Measurements from ENCODE around the gene PARN. TPM values are rescaled to one million over a fixed set of nuclear protein-coding genes. Genes with fewer than 3 reads are reported as not detected.
A peak's percentile ranks its signal among the peaks of the same experiment; 100 is the strongest.

PARN gene
- total RNA-seq, 1 donor from 2014 or later, result 23.7 TPM

GRCh38 chr16:14495213-14496046, 134.6 kb downstream of the PARN start:
- DNase-seq, result no peak

DNA sequence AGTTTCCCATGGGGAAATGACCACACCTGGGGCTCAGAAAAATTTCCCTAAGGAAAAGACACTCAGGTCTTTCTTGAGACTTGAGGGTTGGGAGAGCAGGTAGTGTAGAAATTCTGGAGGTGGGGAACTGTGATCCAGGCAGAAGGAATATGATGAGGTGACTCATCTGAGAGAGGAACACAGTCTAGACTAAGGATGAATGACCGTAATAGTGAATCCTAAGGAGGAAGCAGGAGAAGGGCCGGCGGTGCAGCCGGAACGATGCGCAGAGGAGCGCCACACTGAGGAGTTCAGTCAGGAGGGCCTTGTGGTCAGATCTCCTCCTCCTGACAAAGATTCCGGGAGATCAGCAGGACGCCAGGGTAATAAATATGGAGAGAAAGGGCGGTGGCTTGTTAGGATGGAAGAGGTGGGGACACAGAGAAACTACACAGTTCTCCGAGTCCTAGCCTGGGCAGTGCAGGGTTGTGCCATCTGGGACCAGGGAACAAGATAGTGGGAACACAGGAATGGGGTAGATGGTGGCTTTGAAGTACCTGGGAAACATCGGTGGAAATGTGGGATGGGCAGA, 135.6 kb downstream of the PARN start:
- no peak for DNase-seq

GRCh38 chr16:14493791-14494190, 136.3 kb downstream of the PARN start:
- no peak for DNase-seq

GRCh38 chr16:14492614-14493013, 137.4 kb downstream of the PARN start:
- no peak for DNase-seq

DNA sequence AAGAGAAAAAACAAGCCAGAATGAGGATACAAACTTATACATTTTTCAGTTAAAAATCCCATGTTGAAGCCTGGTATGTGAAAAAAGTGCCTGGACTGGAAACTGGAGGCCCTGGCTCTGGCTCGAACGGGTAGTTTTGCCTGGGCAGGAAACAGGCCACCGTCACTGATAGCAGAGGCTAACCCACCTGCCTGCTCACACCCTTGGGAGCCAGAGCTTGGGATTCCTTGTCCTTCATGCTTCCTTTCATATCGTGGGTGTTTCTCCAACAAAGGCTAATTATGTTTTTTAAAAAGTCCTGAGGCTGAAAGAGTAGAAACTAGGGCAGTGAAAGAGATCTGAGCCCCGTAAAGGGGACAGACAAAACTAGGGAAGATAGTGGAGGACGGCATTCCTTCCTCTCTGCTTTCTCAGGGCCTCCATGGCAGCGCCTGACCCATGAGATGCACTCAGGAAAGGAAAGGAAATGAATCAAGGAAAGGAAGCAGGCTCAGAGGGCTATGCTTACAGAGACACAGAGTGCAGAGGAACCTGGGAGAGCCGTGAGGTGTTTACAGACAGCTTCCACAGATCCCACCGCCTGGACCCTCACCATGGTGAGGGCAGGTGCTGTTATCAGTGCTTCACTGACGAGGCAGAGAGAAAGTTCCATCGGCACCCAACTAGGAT, 138.1 kb downstream of the PARN start:
- DNase-seq, result peak; percentile 73

DNA sequence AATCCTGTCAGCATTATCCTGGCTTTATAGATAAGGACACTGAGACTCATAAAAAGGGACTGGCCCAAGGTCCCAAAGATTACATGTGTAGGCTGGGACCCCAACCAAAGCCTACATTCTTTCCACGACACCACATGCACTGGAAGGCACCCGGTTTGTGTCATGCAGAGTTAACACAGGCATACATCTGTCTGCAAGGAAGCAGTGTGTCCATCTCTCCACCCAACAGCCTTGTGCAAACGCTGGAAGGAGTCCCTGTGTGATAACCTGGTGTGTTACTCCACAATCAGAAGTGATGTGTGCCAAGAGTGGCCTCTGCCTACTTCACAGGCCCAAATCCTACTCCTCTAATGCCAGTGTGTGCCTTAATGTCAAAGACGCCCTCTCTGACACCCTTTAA, 139.8 kb downstream of the PARN start:
- DNase-seq, result no peak

GRCh38 chr16:14489460-14489859, 140.6 kb downstream of the PARN start:
- peak; percentile 37 for DNase-seq

DNA sequence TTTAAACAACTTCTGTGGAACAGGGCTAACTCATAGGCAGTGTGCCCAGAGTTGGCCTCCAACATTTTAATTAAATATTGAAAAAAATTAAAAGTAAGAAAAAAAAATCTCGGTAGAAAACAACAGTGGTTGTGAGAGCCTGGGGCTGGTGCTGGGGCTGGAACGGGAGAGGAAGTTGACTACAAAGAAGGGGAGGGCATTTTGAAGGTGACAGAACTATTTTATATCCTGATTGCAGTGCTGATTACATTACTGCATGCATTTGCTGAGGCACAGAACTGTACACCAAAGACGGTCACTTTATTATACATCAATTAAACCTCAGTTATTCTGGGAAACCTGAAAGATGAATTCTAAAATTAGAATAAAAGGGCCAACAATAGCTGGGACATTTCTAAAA, 142.5 kb downstream of the PARN start:
- peak; percentile 67 for DNase-seq

DNA sequence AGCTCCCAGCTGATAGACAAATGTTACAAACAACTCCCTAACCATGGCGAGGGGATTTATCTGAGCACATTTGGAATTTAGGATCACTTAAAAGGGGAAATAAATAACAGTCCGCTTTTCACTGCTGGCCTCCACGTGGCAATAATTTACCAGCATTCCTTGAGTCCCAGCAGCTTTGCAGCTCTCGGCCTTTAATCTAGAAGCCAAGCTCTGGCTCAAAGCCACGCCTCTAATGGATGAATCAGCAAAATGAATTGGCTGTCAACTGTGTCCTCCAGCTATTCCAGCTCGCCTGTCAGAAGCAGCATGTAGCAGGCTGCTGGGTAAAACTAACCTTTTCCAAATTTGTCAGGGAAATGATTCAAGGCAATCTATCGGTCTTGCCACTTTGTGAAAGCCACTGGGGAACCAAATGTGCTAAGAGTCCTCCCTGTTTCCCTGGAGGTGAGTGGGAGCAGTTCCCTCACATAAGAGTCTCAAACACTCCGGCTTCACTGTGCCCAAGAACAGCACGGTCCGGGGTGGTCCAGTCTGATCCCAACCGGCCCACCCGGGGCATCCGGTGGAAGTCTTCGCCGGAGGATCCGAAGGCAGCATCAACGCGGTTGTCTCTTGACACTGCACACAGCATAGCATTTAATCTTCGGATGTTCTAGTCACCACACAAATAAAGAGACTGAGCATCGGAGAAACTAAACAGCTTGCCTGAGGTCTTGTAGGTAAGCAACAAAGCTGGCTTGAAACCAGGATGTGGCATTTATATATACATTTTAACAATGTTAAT, 143.3 kb downstream of the PARN start:
- peak; percentile 89 for DNase-seq

GRCh38 chr16:14485811-14486519, 144.1 kb downstream of the PARN start:
- no peak for DNase-seq

GRCh38 chr16:14485121-14485551, 144.9 kb downstream of the PARN start:
- no peak for DNase-seq

GRCh38 chr16:14483819-14484385, 146.2 kb downstream of the PARN start:
- no peak for DNase-seq

DNA sequence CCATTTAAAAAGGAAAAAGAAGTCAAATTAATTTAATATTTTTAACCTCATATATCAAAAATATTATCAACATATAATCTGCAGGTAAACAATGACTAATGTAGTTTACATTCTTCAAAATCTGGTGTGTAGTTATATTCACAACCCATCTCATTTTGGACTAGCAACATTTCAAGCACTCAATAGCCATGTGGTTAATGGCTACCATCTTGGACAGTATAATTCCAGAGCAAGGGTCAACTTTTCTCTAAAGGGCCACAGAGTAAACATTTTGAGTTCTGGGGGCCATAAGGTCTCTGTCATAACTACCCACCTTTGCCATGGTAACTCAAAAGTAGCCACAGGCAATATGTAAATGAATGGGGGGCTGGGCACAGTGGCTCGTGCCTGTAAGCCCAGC, 153.9 kb downstream of the PARN start:
- DNase-seq, result no peak

DNA sequence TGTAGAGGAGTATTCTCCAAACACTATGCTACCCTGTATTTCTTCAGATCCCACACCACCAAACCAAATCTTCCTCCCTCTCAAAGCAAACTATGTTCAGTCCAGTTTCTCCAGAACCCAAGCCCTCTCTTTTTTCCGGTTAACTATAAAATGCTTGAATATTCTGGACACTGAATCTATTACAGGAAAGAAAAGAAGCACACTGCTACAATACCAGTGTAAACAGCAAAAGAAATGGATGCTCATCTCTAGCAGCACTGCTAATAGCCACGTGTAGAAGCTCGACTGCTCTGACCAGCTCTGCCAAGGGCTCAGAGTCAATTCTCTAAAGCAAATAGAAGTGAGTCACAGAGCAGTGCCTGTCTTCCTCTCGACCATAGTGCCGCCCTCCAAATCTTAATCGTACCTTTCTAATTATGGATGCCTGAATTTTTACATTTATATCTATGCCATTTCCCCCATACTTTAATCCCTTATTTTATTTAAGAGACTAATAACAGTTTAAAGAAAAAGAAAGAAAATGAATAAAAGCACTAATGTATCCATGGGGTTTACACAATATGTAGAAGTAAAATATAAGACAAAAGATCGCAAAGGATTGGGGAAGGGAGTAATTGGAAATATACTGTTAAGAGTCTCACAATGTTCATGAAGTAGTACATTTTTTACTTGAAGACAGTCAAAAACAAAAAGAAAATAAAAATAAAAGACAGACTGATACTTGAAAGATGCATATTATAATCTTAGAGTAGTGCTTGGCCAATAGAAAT, 154.5 kb downstream of the PARN start:
- DNase-seq, result no peak

- DNase-seq, result no peak
Observed at GRCh38 chr16:14473488-14473887, 156.6 kb downstream of the PARN start.

GRCh38 chr16:14472357-14472756, 157.7 kb downstream of the PARN start:
- DNase-seq, result no peak

DNA sequence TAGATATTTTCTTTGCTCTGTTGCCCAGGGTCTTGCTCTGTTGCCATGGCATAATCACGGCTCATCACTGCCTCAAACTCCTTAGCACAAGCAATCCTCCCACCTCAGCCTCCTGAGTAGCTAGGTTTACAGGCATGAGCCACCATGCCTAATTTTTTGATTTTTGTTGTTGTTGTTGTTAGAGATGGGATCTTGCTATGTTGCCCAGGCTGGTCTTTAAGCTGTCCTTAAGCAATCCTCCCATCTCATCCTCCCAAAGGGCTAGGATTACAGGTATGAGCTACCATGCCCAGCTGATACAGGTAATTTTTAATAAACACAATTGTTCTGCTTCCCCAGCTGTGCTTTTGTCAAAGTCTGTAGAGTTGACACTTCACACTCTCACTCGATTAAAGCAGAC, 159.3 kb downstream of the PARN start:
- DNase-seq, result no peak

DNA sequence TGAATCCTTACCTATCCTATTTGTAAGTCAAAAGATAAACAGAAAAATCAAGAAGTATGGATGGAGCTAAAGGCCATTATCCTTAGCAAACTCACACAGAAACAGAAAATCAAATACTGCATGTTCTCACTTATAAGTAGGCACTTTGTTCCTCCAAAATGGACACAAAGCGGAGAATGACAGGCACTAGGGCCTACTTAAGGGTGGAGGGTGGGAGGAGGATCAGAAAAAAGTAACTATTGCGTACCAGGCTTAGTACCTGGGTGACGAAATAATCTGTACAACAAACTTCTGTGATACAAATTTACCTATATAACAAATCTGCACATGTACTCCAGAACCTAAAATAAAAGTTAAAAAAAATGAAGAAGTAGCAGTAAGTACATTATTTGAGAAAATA, 164.3 kb downstream of the PARN start:
- no peak for DNase-seq

GRCh38 chr16:14464796-14465195, 165.3 kb downstream of the PARN start:
- DNase-seq, result no peak

DNA sequence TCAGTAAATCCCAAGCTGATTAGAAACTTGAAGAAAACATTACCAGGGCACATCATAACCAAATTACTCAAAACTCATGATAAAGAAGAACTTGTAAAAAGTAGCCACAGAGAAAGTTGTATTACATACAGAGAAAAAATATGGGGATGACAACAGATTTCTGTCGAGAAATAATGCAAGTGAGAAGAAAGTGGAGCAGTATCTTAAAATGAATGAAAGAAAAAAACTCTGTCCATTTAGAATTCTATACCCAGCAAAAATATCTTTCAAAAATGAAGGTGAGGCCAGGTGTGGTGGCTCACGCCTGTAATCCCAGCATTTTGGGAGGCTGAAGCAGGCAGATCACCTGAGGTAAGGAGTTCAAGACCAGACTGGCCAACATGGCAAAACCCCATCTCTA, 165.9 kb downstream of the PARN start:
- DNase-seq, result no peak

DNA sequence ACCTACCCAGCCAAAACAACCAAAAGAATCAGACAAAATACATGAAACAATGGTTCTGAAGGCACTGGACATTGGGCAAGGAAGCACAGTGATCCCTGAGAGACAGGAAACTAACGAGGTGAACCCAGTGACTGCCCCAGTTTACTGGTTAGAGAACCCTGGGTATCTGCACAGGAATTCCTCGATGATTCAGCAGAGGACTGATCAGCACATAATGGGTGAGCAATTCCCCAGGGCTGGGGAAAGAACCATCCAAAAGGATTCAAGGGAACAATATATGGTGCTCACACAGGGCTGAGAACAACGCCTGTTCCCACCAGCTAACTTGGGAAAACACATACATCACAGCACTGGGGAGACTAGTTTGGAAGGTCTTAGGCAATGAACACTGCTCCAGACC, 167.2 kb downstream of the PARN start:
- peak; percentile 56 for DNase-seq
